ENCODE measurements around the gene PCSK4.

DNA sequence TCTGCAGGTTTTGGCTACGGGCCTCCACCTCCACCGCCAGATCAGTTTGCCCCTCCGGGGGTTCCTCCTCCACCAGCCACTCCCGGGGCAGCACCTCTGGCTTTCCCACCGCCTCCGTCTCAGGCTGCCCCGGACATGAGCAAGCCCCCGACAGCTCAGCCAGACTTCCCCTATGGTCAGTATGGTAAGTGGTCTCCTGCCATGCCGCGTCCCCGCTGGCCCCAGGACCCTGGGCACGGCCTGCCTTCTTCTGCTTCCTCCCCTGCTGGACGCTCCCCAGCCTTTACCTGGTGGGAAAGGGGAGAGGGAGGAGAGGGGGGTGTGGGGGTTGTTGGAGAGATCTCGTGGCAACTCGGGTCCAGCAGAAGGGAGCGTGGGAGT is 57.7 kb downstream of the PCSK4 start:
- no peak for TF ChIP-seq EP300 (IDR thresholded peaks at IDR 0.05)
- no peak for TF ChIP-seq RARB (CRISPR knock-in tag; IDR thresholded peaks at IDR 0.05)
- no peak for TF ChIP-seq BHLHE40 (IDR thresholded peaks at IDR 0.05; ENCODE audit: low read depth, low read length)
- no peak for TF ChIP-seq HDAC2 (IDR thresholded peaks at IDR 0.05)
- TF ChIP-seq CEBPB (IDR thresholded peaks at IDR 0.05) = no peak
- no peak for TF ChIP-seq REST (IDR thresholded peaks at IDR 0.05)
- TF ChIP-seq RAD21 (conservative IDR thresholded peaks at IDR 0.05 in 1 of 2, IDR thresholded peaks at IDR 0.05 in 1 of 2) = no peak
- TF ChIP-seq CTCF (IDR thresholded peaks at IDR 0.05) = no peak
- TF ChIP-seq RFX5 (IDR thresholded peaks at IDR 0.05) = no peak
- no peak for TF ChIP-seq TFCP2L1 (CRISPR knock-in tag; IDR thresholded peaks at IDR 0.05)
- TF ChIP-seq JUN (IDR thresholded peaks at IDR 0.05) = no peak
- TF ChIP-seq POLR2A (IDR thresholded peaks at IDR 0.05; ENCODE audit: low read length) = no peak

Measured in A549 (cell line).